ENCODE results near the gene RNH1. TPM values are rescaled to one million over a fixed set of nuclear protein-coding genes. Genes with fewer than 3 reads are reported as not detected.

RNH1 gene
- total RNA-seq, 1 experiment from 2014 or later = 60.0 TPM

GRCh38 chr11:537622-538430 is 30.8 kb upstream of the RNH1 start:
- Histone ChIP-seq H3K4me2 (ENCODE audit: insufficient read depth, insufficient read length, low read length) (peak overlapping the region; percentile 18), H3K18ac (ENCODE audit: insufficient read length, low read depth, low read length) (peak overlapping the region; percentile 6), H4K91ac (ENCODE audit: insufficient read length, low read depth, low read length) (no peak overlapping the region), H2BK15ac (ENCODE audit: low read depth, low read length) (no peak overlapping the region), H3K14ac (ENCODE audit: insufficient read depth, low read length) (peak overlapping the region; percentile 38; the same call in 1 of the 2 replicates), H4K5ac (ENCODE audit: insufficient read length, low read depth, low read length) (no peak overlapping the region), H2AFZ (ENCODE audit: low read length) (no peak overlapping the region), H4K8ac (replicated peaks; ENCODE audit: insufficient read length, low read depth, low read length) (no peak overlapping the region), H3K23ac (ENCODE audit: insufficient read length, low read depth, low read length) (no peak overlapping the region), H2BK12ac (ENCODE audit: insufficient read length, low read depth, low read length) (no peak overlapping the region), H3K9me3 (ENCODE audit: control insufficient read depth, low read depth, low read length) (no peaks in the 10 kb centered on the region), H2BK20ac (ENCODE audit: low read depth, low read length, poor library complexity, severe bottlenecking) (no peak overlapping the region), H3K23me2 (ENCODE audit: insufficient read length, low read depth, low read length, poor library complexity, severe bottlenecking) (peaks cover 19% of the 10 kb centered on the region), H3K27me3 (ENCODE audit: insufficient read depth, low read length) (no peaks in the 10 kb centered on the region), H3K4ac (ENCODE audit: low read depth, low read length) (no peak overlapping the region), H2AK5ac (ENCODE audit: insufficient read length, low read length) (no peak overlapping the region), H3K79me1 (ENCODE audit: insufficient read depth, low read depth, low read length, poor library complexity, severe bottlenecking) (no peaks in the 10 kb centered on the region), H2BK5ac (ENCODE audit: insufficient read length, low read length) (no peak overlapping the region), H4K20me1 (ENCODE audit: control insufficient read depth, insufficient read depth, insufficient read length) (no peaks in the 10 kb centered on the region), H2BK120ac (ENCODE audit: low read depth, low read length, poor library complexity, severe bottlenecking) (no peak overlapping the region), H3K27ac (ENCODE audit: insufficient read length, low read depth, low read length) (no peak overlapping the region), H3K9ac (ENCODE audit: extremely low read depth, insufficient read length, low read length) (no peak overlapping the region), H3K4me1 (ENCODE audit: insufficient read depth, low read length) (no peaks in the 10 kb centered on the region), H3K56ac (ENCODE audit: insufficient read length, low read depth, low read length) (no peak overlapping the region), H3K79me2 (ENCODE audit: insufficient read depth, low read length) (no peaks in the 10 kb centered on the region), H3T11ph (ENCODE audit: low read length) (no peak overlapping the region)
- Mint-ChIP-seq H3K9me3 (peaks cover 0 to 4% of the 10 kb centered on the region in 2 experiments; a peak in 2 of 5 replicates), H3K4me1 (peaks cover 6 to 11% of the 10 kb centered on the region in 2 experiments; a peak in 2 of 4 replicates), H3K4me3 (peak overlapping the region; percentile 43 to 66; a peak in 4 of 5 replicates), H3K36me3 (ENCODE audit: insufficient read depth in 1 of 3, low read depth in 3 of 3) (peaks cover 4 to 15% (median 6%) of the 10 kb centered on the region in 3 experiments; a peak in 6 of 7 replicates), H3K27me3 (ENCODE audit: low read depth) (peaks cover 16% of the 10 kb centered on the region), H3K27ac (no peak overlapping the region)
- no peak for TF ChIP-seq CTCF (conservative IDR thresholded peaks at IDR 0.05)
- DNase-seq = no peak
- no CpG with 5 or more reads among the region's 19 CpGs for WGBS (ENCODE audit: extremely low coverage, insufficient read length, low lambda C conversion rate)
